GM18505 (cell line): Measurements from ENCODE around the gene CYSTM1.

Experiments used
- ATAC-seq: cut with Tn5 transposase; IDR thresholded peaks from one replicate; pipeline ENCODE4 v1.9.1; 2021; ENCODE audit not compliant: unreplicated experiment
- POLR2A ChIP-seq: IDR thresholded peaks from 4 replicates; pipeline ENCODE4 v1.6.1; 2011; ENCODE audit warnings: borderline replicate concordance; ENCODE audit not compliant: insufficient read depth, insufficient read length; ENCODE audit errors: extremely low read depth

Gene CYSTM1

DNA sequence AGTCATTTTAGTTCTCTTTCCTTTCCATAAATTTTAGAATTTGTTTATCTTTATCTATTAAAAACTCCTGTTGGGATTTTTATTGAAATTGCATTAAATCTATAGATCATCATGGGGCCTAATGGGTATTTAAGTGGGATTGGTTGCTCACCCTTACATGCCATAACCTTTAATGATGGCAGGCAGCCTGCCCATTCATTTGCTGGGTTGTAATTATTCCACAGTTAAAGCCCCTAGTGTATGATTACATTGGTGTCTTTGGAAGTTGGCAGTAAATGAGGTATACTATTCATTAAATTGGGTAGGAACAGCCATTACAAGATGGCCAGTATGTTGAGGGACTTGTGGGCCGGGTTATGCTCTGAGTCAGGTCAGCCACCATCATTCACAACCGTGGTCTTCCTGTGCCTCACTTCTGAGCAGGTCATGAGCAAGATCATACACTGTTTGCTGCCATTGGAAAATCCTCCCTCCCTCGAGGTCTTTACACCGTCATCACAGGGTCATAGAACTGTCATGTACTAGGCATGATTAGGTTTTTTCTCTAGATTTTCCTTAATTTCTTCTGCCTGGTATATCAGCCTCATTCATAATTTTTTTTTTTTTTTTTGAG is 59.5 kb downstream of the CYSTM1 start:
- no peak for TF ChIP-seq POLR2A
- no peak for ATAC-seq

DNA sequence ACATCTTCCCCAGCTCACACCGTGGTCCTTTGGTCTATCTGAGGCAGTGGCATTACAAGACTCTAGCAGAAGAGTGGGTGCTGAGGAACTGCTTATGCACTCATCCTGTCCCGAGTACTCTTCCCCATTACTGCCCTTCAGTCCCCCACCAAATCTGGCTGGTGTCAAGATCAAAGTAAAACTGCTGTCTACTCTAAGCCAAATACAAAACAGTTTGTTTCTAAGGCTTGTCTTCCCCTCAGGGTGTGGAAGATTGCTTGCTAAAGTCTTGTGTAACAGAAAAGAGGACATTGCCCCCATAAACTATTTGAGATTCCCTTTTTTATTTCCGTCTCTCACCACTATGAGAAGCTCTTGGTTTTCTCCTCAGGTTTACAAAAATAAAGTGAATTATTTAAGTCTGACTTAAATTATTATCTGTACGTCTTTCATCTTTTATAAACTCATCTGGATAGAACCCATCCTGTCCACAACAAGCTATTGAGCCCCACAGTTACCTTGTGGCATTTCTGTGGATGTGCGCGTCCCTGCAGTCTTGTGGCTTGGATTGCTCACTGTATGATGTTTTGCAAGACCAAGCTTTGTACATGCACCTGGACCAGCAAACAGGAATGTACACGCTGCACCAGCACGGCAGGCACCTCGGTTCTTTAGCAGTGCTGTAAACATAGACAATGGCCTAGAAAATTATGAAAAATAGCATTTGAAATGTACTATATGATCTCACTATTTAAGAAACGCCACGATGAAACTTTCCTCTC is 61.0 kb downstream of the CYSTM1 start:
- TF ChIP-seq POLR2A: no peak

DNA sequence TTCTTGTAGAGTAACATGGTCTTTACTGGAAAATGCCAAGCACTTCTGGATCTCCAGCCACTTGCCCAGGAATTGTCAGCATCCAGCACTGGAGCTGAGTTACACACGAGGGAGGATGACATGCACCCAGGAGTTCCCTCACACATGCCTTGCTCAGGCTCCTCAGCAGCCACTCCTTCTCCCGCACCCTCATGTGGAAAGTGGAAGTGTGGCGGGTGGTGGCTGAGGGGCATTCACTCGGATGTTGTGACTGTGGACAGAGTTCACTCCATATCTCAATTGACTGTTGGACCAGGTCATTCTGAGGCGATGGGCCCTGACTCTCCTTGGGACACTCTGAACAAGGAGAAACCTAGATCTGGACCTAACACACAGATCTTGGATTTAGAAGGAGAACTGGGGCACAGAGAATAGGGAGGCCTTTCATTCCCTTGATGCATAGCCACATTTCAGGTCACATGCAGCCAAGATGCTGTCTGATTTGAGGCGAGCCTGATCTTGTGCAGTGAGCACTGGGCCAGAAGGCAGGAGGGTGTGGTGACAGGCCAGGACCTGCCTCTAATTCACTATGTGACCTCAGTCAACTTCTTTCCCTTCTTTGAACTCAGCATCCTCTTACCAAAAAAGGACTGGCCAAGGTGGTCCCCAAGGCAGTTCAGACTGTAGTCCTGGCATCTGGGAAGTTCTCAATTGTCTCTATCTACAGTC is 62.1 kb downstream of the CYSTM1 start:
- no peak for ATAC-seq
- no peak for TF ChIP-seq POLR2A

More for the DNA sequence above, 61.0 kb downstream of the CYSTM1 start:
- no peak for ATAC-seq

DNA sequence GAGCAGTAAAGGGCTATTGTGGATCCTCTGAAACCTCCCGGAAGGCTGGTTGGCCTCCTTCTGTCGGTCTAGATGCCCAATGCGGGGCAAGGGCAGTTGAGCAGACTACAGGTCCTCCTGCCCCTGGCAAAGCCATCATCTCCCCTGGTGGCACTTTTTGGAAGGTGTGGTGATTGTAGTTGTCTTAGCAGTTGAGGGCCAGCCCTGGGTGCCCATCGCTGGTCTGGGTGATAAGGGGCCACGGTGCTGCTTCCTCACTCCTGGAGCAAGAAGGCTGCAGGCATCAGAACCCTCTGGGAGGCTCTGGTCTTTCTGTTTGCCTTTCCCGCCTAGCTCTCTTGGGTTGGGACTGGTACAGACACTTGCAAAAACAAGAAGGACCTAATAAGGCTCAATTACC is 63.8 kb downstream of the CYSTM1 start:
- TF ChIP-seq POLR2A: no peak
- no peak for ATAC-seq

DNA sequence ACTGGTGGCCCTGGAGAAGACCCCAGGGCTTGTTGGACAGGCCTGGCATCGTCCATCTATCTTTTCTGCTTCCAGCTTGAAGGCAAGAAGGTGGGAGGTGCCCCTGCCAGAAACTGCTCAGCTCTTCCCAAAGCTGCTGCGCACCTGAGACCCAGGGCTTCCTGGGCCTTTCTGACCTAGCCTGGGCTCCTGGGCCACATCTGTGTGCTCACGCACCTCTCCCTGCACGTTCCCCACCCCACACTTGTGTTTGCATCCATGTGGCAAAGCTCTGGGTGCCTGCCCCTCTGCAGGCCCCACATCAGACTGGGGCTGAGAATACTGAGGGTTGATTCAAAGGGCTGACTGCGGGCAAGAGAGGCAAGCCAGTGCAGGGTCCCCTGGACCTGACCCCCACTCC is 64.5 kb downstream of the CYSTM1 start:
- no peak for TF ChIP-seq POLR2A
- no peak for ATAC-seq

DNA sequence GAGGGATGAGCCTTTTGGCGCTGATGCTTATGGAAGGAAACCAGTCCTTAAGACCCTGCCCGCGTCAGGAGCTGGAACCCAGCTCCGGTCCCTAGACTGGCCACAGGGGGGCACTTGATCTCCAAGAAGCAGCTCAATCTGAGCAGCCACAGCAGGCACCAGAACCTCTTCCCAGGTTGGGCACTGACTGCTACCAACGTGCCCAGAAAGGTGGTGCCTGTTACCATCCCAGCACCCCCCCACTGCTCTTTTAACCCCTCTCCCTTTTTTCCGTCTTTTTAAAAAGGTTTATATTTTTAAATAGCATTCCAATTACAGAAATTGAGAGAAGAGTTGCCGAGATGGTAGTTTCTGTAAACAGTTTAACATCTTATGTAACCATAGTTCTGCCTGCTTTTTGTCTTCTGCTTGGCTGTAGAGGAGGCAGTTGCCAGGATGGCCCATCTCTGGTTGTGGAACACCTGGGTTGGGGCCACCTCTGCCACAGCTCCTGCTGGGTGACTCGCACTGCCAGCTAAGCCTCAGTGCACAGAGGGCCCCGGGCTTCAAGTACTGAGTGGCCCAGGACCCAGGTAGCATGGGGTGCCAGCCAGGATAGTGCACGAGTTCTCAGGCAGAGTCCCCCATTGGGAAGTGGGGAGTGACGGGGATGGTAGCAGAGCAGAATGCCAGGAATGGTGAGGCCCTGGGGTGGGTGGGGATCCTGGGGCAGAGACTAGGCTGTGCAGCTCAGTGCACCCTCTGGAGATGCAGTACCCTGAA is 65.1 kb downstream of the CYSTM1 start:
- no peak for TF ChIP-seq POLR2A
- peak; percentile 52 for ATAC-seq

DNA sequence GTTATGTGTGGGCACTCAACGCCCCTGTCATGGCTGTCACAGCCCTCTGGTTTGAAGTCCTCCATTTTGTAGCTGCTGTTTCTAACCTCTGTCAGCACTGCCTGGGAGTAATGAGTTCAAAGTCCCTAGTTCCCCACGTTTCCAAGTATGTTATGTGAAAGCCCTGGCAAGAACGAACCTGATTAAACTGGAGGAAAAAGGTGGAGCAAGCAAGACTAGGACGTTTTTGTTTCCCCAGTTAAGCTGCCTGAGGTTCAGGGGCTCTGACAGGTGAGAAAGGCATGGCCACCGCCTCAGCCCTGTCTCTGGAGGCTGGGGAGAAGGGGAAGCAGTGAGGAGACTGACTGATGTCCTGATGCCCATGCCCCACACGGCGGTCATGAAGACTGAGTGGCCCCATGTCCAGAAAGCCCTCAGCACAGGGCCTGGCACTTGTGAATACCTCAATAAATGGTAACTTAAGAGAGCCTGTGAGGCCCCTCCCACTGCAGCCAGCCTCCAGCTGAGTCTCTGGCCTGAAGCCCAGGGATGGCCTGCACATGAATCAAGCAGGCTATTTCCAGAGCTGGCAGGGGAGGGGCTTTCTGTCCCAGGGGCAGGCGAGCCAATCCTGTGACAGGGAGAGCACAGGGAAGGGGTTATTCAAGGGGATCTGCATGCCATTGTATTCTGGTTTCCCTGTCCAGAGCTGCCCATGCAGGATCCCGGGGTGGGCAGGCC is 66.2 kb downstream of the CYSTM1 start:
- no peak for TF ChIP-seq POLR2A
- no peak for ATAC-seq

DNA sequence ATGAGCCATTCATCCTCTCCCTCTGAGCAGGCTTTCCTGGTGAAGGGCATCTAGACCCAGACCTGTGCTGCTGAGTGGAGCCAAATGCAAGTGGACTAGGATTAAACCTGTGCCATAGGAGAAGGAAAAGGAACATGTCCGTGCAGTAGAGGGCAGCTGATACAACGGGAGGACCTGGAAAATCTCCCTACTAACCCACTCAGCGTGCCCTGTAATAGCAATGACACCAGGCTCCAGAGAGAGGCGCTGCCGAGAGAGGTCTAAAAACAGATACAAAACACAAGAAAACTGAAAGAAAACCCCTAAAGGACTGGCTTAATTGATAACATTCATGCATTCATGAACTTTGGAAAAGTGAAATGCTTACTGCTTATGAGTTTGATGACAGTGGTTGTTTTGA is 67.1 kb downstream of the CYSTM1 start:
- TF ChIP-seq POLR2A: no peak
- no peak for ATAC-seq

DNA sequence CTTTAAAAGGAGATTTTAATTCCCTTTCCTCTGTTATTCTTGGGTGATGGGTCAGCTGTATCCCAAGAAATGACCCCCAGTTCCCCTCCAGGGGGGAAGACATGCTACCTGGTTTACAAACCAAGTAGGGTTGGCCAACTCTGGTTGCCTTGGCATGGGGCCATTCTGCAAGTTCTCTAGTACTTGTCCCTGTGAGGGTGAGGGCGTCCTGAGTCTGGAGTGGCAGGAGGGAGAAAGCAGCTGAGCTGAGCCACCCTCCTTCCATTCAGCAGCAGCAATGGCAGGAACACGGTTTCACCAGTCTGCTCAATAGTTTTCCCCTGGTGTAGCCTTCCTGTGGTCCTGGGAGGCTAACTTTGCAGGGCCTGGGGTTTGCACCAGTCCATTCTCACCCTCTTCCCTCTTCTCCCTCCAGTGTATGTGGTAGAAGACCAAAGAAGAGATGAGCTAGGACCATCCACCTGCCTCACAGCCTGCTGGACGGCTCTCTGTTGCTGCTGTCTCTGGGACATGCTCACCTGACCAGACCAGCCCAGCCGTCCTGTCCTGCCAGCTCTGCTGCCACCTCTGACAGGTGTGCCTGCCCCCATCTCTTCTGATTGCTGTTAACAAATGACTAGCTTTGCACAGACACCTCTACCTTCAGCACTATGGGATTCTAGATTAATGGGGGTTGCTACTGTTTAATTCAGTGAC is 68.0 kb downstream of the CYSTM1 start:
- no peak for TF ChIP-seq POLR2A
- ATAC-seq: no peak

DNA sequence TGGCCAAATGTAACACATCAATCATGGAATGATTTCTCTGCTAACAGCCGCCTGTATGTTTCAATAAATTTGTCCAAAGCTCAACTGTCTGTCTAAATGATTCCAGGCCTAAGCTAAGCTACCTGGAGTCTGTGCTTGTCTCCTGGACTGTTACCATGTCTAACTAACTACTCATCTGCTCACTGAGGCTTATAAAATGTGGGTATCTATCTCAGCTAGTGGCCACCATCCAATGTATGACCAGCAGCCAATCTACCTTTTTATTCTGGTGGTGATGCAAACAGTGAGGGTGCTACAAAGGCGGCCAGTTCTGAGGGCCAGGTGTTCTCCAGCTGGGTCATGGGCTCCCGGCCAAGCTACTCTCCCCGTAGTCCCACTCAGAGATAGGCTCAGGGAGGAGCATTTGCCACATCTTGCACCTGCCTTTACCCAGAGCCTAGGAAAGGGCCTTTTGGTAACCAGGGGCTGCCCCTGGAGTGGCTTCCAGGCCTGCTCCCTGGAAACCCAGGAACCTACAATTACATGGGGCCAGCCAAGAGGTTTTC is 68.8 kb downstream of the CYSTM1 start:
- TF ChIP-seq POLR2A: no peak

DNA sequence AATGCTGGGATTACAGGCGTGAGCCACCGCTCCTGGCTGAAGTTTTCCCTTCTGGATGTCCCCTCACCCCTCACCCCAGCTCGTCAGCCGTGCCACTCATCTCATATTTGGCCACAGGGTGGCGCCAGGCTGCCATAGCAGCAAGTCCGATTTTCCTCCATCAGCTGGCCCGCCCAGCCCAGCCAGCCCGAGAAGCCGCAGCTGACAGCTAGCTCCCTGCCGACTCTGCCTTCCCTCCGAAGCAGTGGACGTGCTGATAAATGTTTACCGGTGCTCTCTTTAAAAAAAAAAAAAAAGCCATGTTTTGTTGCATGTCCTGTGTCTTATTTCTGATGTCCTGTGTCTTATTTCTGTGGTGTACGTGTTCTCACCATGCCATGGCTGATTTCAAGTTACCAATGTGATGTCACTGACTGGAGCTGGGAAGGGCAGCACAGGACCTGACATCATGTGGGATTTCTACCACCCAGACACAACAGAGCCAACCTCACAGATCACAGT is 69.6 kb downstream of the CYSTM1 start:
- ATAC-seq: peak; percentile 72
- no peak for TF ChIP-seq POLR2A

More for the DNA sequence above, 68.8 kb downstream of the CYSTM1 start:
- no peak for ATAC-seq

DNA sequence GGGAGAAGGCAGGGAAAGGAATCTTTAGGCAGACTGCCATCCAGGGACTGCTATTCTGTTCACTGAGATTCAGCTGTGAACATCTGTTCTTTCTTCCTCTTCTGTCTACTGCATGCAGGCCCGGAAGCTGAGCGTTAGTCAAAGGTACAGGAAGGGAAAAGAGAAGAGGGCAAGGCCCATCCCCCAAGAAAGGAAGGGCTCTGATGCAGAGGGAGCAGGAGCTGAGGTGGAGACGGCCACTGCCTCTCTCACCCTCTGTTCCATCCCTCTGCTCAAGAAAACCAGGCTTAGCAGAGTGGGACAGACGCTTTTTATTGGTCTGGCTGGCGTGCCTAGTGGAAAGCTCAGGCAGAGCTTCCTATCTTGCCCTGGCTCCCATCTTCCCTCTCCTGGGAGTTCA is 70.4 kb downstream of the CYSTM1 start:
- no peak for TF ChIP-seq POLR2A
- ATAC-seq: no peak
